Measurements from ENCODE around the gene GRM1.

Gene GRM1

GRCh38 chr6:146281651-146282362 lies 252.9 kb downstream of the GRM1 start:
- no peak for FAIRE-seq

DNA sequence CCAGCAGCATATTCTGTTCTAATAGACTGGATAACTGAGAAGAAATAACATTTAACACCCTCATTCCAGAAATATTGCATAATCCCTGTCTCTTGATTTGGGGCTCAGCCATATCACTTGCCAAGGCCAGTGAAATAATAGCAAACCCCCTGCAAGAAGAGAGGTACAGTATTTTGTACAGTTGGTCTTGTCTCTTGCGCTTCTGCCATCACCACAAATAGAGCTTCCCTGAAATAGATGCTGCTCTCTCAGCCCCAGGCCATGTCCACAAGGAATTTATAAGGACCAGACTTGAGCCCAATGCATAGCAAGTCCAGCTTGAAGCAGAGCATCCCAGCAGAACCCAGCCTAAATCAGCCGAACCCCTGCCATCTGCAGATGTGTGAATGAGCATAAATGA lies 254.0 kb downstream of the GRM1 start:
- no peak for FAIRE-seq

DNA sequence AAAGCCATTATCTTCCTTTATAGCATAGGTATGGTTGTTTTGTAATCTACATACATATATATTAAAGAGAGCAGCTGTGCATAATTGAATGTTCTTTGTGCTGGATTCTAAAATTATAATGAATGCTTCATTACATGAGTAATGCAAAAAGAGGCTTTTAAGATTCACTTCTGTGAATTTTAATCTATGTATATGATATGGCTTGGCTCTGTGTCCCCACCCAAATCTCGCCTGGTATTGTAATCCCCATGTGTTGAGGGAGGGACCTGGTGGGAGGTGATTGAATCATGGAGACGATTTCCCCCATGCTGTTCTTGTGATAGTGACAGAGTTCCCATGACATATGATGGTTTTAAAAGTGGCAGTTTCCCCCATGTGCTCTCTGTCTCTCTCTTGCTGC lies 255.4 kb downstream of the GRM1 start:
- no peak for FAIRE-seq

DNA sequence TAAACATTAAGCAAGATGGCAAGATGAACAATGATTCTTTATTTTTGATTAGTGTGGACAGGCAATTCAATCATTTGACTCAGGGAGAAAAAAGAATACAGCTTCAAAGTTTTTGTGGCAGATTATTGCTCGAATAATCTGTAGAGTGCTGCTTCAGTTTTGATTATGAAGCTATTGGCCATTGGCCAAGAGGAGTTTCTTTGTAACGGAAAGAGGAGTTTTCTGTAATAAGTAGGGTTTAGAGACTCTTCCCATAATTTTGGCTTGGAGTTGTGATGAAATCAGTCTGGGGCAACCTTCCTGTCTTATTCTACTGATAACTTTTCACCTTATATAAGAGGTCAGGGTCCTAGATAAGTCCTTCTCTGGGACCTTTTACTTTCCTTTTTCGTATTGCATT lies 258.1 kb downstream of the GRM1 start:
- FAIRE-seq = no peak

DNA sequence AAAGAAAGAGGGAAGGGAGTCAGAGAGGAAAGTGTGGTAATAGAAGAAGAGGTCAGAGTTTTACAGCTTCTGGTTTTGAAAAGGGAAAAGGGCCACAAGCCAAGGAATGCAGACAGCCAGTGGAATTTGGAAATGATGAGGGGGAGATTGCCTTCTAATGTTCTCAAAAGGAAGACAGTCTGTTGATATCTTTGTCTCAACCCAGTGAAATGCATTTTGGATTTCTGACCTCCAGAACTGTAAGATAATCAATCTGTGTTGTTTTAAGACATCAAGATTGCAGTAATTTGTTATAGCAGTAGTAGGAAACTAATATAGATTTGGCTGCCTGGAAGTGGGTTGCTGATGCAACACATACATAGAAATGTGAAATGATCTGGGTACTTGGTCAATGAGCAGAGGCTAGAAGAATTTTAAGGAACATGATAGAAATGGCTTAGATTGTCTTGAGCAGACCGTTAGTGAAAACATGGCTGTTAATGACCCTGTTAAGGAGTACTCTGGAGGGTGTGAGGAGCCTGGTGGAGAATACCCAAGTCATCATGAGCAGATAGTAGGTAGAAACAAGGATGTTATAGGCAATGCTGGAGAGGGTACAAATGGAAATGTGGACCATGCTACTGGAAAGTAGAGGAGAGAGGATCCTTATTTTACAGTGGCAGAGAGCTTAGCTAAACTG lies 259.0 kb downstream of the GRM1 start:
- FAIRE-seq = no peak

DNA sequence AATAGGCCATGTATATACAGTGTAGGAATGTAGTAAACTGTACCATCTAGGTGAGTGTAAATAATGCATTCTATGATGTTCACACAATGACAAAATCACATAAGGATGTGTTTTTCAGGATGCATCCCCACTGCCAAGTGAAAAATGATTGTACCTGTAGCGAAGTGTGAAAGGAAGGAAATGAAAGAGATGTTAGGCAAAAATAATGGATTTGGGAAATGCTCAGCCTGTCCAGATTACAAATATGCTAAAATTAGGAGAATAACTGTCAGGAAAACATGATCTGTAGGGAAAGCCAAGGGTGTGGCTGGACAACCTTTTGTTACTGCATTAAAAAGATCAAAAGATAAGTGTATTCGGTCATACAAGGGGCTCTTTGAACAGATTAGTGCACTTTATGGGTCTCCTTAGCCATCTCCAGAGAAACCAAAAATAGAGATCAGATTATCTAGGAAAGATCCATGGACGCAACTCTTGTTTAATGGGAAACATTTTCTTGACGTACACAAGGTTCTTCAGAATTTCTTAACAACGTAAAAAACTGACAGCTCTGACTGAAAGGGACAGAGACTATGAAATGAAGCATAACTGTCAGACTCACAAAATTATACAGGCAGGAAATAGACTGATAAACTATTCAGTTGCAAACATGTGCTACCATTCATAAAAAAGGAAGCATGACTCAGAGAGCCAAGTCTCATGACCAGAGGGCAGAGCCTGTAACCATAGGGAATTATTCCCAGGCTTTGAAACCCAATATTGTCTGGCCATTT lies 261.1 kb downstream of the GRM1 start:
- FAIRE-seq = no peak

DNA sequence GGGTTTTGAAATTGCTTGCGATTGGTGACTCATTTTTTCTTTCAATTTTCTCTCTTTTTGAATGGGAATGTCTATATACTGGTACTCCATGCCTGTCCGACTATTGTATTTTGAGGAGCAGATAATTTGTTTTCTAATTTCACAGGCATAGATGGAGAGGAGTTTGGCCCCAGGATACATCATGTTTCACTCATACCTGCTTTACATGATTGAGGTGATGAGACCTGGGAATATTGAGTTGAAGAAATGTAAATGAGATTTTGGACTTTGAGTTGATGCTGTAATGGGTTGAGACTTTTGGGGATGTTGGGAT lies 261.7 kb downstream of the GRM1 start:
- FAIRE-seq = no peak

- no peak for FAIRE-seq
Measured at GRCh38 chr6:146292506-146292905, 263.6 kb downstream of the GRM1 start.

- no peak for FAIRE-seq
Measured at GRCh38 chr6:146295695-146296094, 266.8 kb downstream of the GRM1 start.

DNA sequence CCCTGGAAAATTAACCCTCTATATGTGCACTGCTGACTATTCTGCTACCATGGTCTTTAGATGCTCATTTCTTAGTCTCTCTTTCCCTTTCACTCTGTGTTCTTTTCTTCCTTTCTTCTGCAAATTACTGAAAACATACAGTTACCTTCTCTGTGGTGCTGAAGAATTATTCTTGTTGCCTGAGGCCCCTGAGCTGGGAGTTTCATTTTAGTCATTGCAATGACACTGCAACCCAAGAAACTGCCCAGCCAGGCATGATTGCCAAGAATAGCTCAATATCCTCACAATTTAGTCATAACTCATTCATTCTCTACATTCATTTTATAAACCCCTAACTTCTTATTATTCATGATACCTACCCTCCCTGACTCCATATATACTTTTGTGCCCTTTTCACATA lies 269.0 kb downstream of the GRM1 start:
- no peak for FAIRE-seq

- no peak for FAIRE-seq
Measured at GRCh38 chr6:146300521-146300920, 271.7 kb downstream of the GRM1 start.

DNA sequence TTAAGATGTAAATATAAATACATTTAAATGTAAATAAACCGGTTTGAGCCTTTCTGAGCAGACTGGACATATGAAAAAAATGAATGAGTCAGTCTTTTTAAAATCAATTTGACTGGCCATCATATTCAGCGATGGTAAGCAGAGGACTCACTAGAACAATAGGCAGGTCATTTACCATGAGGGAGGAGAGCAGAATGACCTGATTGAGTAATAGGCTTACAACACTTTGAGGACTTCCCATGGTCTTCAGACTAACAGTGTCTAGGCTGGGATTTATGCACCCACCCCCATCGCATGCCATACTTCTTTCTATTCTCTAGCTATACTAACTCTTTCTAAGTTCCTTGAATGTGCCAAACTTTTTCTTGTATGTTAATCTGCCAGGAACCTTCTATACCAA lies 272.9 kb downstream of the GRM1 start:
- no peak for FAIRE-seq

DNA sequence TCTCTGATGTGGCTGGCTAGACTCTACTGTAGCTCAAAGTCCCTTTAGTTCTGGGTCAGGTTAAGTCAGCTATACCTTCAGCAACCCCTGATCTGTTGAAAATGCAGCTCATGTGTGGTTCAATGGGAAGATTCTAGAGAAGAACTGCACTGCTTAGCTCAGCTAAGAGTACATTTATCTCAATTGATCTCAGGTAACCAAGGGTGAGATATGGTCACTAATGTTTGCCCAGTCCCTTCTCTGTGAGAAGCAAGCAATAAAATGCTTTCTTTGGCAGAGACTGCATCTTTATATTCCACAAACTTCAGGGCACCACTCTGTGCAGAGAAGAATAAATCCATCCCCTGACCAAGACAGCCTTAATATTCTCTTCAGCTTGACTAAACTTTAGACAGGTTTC lies 274.1 kb downstream of the GRM1 start:
- no peak for FAIRE-seq

DNA sequence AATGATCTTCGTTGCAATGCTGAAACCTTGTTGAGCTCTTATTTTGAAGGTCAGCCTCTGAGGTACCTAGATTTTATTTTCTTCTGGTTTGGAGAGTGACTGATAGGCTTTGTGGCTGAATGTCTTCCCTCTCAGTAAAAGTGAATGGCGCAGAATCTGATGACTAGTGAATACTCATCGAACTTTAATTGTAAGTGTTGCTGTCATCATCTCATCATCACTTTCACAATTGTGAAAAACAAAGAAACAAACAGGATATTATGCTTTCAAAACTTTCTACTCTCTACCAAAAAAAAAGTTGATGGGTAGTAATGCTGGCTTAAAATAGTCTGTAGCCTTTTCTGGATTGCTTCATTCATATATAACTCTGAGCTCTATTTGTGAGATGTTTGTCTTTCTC lies 275.3 kb downstream of the GRM1 start:
- no peak for FAIRE-seq

GRCh38 chr6:146305092-146305491 lies 276.2 kb downstream of the GRM1 start:
- FAIRE-seq = no peak

- no peak for FAIRE-seq
Measured at GRCh38 chr6:146305951-146306350, 277.1 kb downstream of the GRM1 start.

GRCh38 chr6:146310628-146311027 lies 281.8 kb downstream of the GRM1 start:
- no peak for FAIRE-seq

- FAIRE-seq = no peak
Measured at GRCh38 chr6:146311079-146311478, 282.2 kb downstream of the GRM1 start.

- no peak for FAIRE-seq
Measured at GRCh38 chr6:146312608-146313007, 283.7 kb downstream of the GRM1 start.

DNA sequence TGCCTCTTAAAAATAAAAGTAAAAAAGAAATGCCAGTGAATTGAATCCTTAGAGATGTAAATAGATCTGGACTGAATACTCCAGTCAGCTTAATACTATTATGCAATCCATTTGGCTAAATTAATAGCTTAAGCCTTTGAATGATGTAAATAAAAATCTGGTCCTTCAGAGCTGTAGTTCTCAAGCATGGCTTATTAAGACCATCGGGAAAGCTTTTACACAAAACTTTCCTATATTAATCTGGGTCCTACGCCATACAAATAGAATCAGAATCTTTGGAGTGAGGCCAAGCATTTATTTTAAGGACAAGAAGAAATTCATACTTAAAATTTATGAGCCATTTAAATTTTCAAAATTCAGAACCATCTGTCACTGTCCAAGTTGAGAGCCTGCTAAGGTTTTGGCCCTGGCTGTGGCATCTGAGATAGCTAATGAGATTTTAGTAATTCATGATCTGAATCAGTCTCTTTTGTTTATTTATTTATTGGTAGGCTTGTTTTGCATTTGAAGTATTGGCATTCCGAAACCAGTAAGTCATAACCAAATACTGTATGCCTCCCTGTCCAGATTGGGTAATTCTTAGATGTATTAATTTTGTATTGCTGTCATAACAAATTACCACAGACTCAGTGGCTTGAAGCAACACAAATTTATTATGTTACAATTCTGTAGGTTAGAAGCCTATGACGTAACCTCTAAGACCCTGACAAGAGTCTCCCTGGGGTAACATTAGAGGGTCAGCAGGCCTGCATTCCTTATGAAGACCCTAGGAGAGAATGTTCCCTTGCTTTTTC lies 286.7 kb downstream of the GRM1 start:
- FAIRE-seq = no peak

DNA sequence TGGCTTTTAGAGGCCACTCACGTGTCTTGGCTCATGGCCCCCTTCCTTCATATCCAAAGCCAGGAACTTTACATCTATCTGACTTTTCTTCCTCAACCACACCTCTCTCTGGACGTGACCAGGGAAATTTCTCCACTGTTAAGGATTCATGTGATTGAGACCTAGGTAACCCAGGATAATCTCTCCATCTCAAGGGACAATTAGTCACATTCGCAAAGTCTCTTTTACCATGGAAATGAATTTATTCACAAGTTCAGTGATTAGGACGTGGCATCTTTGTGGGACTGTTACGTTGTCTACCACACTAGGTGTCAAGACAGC lies 287.3 kb downstream of the GRM1 start:
- no peak for FAIRE-seq

- no peak for FAIRE-seq
Measured at GRCh38 chr6:146331013-146331412, 302.2 kb downstream of the GRM1 start.

DNA sequence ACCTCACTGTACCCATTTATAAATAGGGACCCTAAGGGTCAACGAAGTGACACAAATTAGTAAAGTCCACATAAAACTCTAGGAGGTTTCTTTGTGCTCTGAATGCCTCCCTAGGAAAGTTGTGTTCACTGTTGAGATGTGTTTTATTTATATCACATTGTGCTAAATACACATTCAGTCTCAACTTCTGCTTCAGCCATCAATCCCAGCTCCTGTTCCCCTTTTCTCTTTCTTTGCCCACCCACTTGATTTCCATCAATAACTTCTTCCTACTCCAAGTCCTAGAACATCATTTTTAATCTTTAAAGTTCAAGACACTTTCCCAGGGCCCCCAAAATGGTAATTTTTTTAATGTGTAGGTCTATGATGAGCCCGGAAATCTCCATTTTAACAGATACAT lies 306.5 kb downstream of the GRM1 start:
- FAIRE-seq = no peak

DNA sequence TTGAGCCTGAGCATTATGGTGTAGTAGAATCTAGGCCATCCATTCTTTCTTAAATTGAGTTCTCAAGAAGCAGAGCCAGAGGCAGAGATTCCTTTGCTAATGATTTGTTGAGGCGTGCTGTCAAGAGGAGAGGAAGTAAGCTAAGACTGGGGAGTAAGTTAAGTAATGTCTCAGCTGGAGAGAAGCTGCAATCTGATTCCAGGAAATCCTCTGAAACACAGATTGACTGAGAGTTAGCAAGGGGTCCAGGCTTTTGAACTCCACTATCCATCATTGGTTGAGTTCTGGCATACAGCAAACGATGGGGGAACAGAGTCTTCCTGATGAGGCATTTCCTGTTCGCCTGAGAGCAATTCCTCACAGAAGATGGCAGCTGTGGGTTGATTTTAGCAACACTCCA lies 307.3 kb downstream of the GRM1 start:
- FAIRE-seq = no peak

Measured in A204.1 (cell line).